SK-N-SH (cell line): ENCODE measurements around the gene CNTN4. TPM values are rescaled to one million over a fixed set of nuclear protein-coding genes. Genes with fewer than 3 reads are reported as not detected.

Experiments
- CTCF ChIA-PET: fragments of 300-600, 350-600 bp; formaldehyde crosslinking; extraction: SDS; loops from one replicate; lab custom pipeline; 2021; lab: Yijun Ruan, JAX
- POLR2A ChIA-PET: fragments of 350-600 bp; sonication (Branson Sonifier 250); formaldehyde crosslinking; extraction: SDS; loops from one replicate; lab custom pipeline; 2020; ENCODE audit warnings: antibody characterized with exemption, inconsistent platforms; lab: Yijun Ruan, JAX
- DNase-seq: peaks from one replicate; pipeline ENCODE4 v3.0.0; 2012
- H2AFZ ChIP-seq: fragments of 200-600 bp; sonication (generic); 2 replicates; pipeline ENCODE4 v1.8.1; 2016; ENCODE audit warnings: antibody characterized with exemption, mild to moderate bottlenecking, low read depth
- H3F3A ChIP-seq: fragments of 200-600 bp; sonication (generic); replicated peaks from 2 replicates; pipeline ENCODE3; 2016; ENCODE audit warnings: antibody characterized with exemption, mild to moderate bottlenecking; ENCODE audit not compliant: insufficient read depth
- H3K27ac ChIP-seq, 2 experiments: fragments of 200-500 bp in 1 of 2; fragments of 200-600 bp in 1 of 2; sonication (Bioruptor generic) in 1 of 2; sonication (generic), shearing (Covaris generic) in 1 of 2; 2 replicates each; pipeline versions ENCODE4 v1.5.1 to v1.6.1; 2014 to 2016; ENCODE audit warnings: low read depth in 2 of 2, inconsistent platforms in 1 of 2, low read length in 1 of 2, mild to moderate bottlenecking in 1 of 2, mixed read lengths in 1 of 2
- H3K27me3 ChIP-seq: fragments of 200-600 bp; sonication (generic), shearing (Covaris generic); 2 replicates; pipeline ENCODE4 v1.6.1; 2016; ENCODE audit warnings: mixed run types; ENCODE audit not compliant: insufficient read depth
- H3K36me3 ChIP-seq, 2 experiments: fragments of 200-500 bp in 1 of 2; fragments of 200-600 bp in 1 of 2; sonication (Bioruptor generic) in 1 of 2; sonication (generic) in 1 of 2; replicated peaks in 1 of 2; 2 replicates each; pipeline versions ENCODE3 to v1.5.1; 2014 to 2016; ENCODE audit warnings: low read length in 1 of 2, mild to moderate bottlenecking in 1 of 2; ENCODE audit not compliant: insufficient read depth in 2 of 2, control insufficient read depth in 1 of 2
- H3K4me1 ChIP-seq, 2 experiments: fragments of 200-500 bp in 1 of 2; fragments of 200-600 bp in 1 of 2; sonication (Bioruptor generic) in 1 of 2; sonication (generic), shearing (Covaris generic) in 1 of 2; 2 replicates each; pipeline versions ENCODE4 v1.5.1 to v1.6.1; 2014 to 2016; ENCODE audit warnings: low read depth in 1 of 2, low read length in 1 of 2, mixed run types in 1 of 2; ENCODE audit not compliant: insufficient read depth in 2 of 2, control insufficient read depth in 1 of 2
- H3K4me2 ChIP-seq: fragments of 200-600 bp; sonication (generic), shearing (Covaris generic); 2 replicates; pipeline ENCODE4 v1.6.1; 2017; ENCODE audit warnings: mixed run types
- H3K4me3 ChIP-seq, 2 experiments: fragments of 200-500 bp in 1 of 2; fragments of 200-600 bp in 1 of 2; sonication (Bioruptor generic) in 1 of 2; sonication (generic), shearing (Covaris generic) in 1 of 2; 2 replicates each; pipeline versions ENCODE4 v1.5.1 to v1.8.1; 2014 to 2016; ENCODE audit warnings: low read depth in 2 of 2, inconsistent platforms in 1 of 2, low read length in 1 of 2, mild to moderate bottlenecking in 1 of 2, mixed read lengths in 1 of 2, moderate library complexity in 1 of 2
- H3K79me2 ChIP-seq: fragments of 200-600 bp; sonication (generic); 2 replicates; pipeline ENCODE4 v1.8.1; 2017; ENCODE audit warnings: mild to moderate bottlenecking; ENCODE audit not compliant: insufficient read depth
- H3K9ac ChIP-seq: fragments of 200-600 bp; sonication (generic); 2 replicates; pipeline ENCODE4 v1.6.1; 2017; ENCODE audit warnings: mixed run types
- H3K9me2 ChIP-seq: fragments of 200-600 bp; sonication (generic); 2 replicates; pipeline ENCODE4 v1.6.1; 2017; ENCODE audit warnings: mixed run types
- H3K9me3 ChIP-seq: fragments of 200-600 bp; sonication (generic); 2 replicates; pipeline ENCODE4 v1.6.1; 2017; ENCODE audit warnings: mixed run types, mild to moderate bottlenecking, moderate library complexity
- H4K20me1 ChIP-seq: fragments of 200-600 bp; sonication (generic); 2 replicates; pipeline ENCODE4 v1.6.1; 2017; ENCODE audit warnings: mild to moderate bottlenecking, mixed run types; ENCODE audit not compliant: insufficient read depth
- CHD2 ChIP-seq: fragments of 150-350 bp; IDR thresholded peaks from 2 replicates; pipeline ENCODE4 v1.6.1; 2018; ENCODE audit warnings: low read length; ENCODE audit not compliant: partially characterized antibody
- EZH2phosphoT487 ChIP-seq: fragments of 200-600 bp; sonication (generic); IDR thresholded peaks from 2 replicates; pipeline ENCODE4 v1.6.1; 2017; ENCODE audit warnings: low read depth, mixed run types, mild to moderate bottlenecking, antibody characterized with exemption, moderate library complexity, borderline replicate concordance
- FOXM1 ChIP-seq: IDR thresholded peaks from 2 replicates; pipeline ENCODE4 v1.4.0; 2012; ENCODE audit warnings: low read depth, mild to moderate bottlenecking
- GABPA ChIP-seq: IDR thresholded peaks from 2 replicates; pipeline ENCODE4 v1.4.0; 2012; ENCODE audit warnings: low read depth, mild to moderate bottlenecking
- GATA2 ChIP-seq: sonication (generic); formaldehyde crosslinking; IDR thresholded peaks from 2 replicates; pipeline ENCODE4 v1.5.0; 2020; ENCODE audit warnings: mild to moderate bottlenecking, missing genetic modification reagents
- JUND ChIP-seq: IDR thresholded peaks from 2 replicates; pipeline ENCODE4 v1.4.0; 2012
- MEF2A ChIP-seq: IDR thresholded peaks from 2 replicates; pipeline ENCODE4 v1.4.0; 2012; ENCODE audit warnings: low read depth, borderline replicate concordance
- NFIC ChIP-seq: IDR thresholded peaks from 2 replicates; pipeline ENCODE4 v1.4.0; 2012; ENCODE audit warnings: borderline replicate concordance
- NRF1 ChIP-seq: IDR thresholded peaks from 2 replicates; pipeline ENCODE4 v1.6.1; 2012; ENCODE audit warnings: low read depth, mild to moderate bottlenecking, low read length
- POLR2AphosphoS5 ChIP-seq: IDR thresholded peaks from 2 replicates; pipeline ENCODE4 v1.6.1; 2012; ENCODE audit warnings: low read depth, low read length
- RAD21 ChIP-seq: IDR thresholded peaks from 2 replicates; pipeline ENCODE4 v1.6.1; 2012; ENCODE audit warnings: mild to moderate bottlenecking, low read length
- REST ChIP-seq: IDR thresholded peaks from 2 replicates; pipeline ENCODE4 v1.6.1; 2012; ENCODE audit warnings: mild to moderate bottlenecking, low read depth, low read length, moderate library complexity
- SIN3A ChIP-seq: IDR thresholded peaks from 2 replicates; pipeline ENCODE4 v1.6.1; 2012; ENCODE audit warnings: low read depth, mild to moderate bottlenecking, low read length, moderate library complexity, borderline replicate concordance
- SMC3 ChIP-seq: IDR thresholded peaks from 2 replicates; pipeline ENCODE4 v1.6.1; 2012; ENCODE audit warnings: low read depth, low read length, improper control_type of control experiment
- TAF1 ChIP-seq: IDR thresholded peaks from 2 replicates; pipeline ENCODE4 v1.6.1; 2012; ENCODE audit warnings: low read depth, mild to moderate bottlenecking, low read length, moderate library complexity, borderline replicate concordance
- USF2 ChIP-seq: fragments of 150-350 bp; IDR thresholded peaks from 2 replicates; pipeline ENCODE4 v1.6.1; 2017; ENCODE audit warnings: antibody characterized with exemption, low read length, low read depth, borderline replicate concordance
- YY1 ChIP-seq: IDR thresholded peaks from 2 replicates; pipeline ENCODE4 v1.4.0; 2012; ENCODE audit warnings: low read depth, mild to moderate bottlenecking
- WGBS: methylation state at CpG from one replicate; pipeline ENCODE4 v1.1.6; 2017; ENCODE audit warnings: low lambda C conversion rate; 5-methylcytosine and 5-hydroxymethylcytosine counted together
- polyA plus RNA-seq, 3 experiments: library from polyadenylated mRNA; depleted of rRNA; stranded (reverse); fragments of >200 nt; gene quantifications; 2 replicates each; pipeline ENCODE4 v1.2.3, GENCODE V29; 2012

CNTN4 gene
- polyA plus RNA-seq (2012; rRNA removed), result 0.12 and 0.21 TPM in 2 replicates
- 0.21 and 0.26 TPM in 2 replicates for polyA plus RNA-seq (2012; cell fraction: cytosol; rRNA removed)
- 0.02 and 0.77 TPM in 2 replicates for polyA plus RNA-seq (2012; cell fraction: nucleus; rRNA removed)

- Histone ChIP-seq H3K9me2 (no peaks in the 10 kb centered on the region), H3F3A (no peaks in the 10 kb centered on the region), H3K79me2 (no peaks in the 10 kb centered on the region), H4K20me1 (no peaks in the 10 kb centered on the region), H3K4me2 (no peak within 1 kb of the TSS), H3K36me3 (no peaks in the 10 kb centered on the region), H3K9ac (no peak within 1 kb of the TSS), H3K27me3 (no peaks in the 10 kb centered on the region), H3K4me1 (peaks cover 0 to 7% of the 10 kb centered on the region in 2 experiments; a peak in 2 of 4 replicates), H3K9me3 (no peaks in the 10 kb centered on the region), H3K4me3 (peak within 1 kb of the TSS in 1 of 2 experiments; percentile 53; a peak in 2 of 4 replicates), H2AFZ (no peak within 1 kb of the TSS), H3K27ac (peak within 1 kb of the TSS in 1 of 2 experiments; percentile 72; a peak in 1 of 4 replicates)
- POLR2A ChIA-PET, result no interaction called here
- 0% methylated on average over 4 of the region's 86 CpGs for WGBS
- no peak for TF ChIP-seq YY1
- no peak for TF ChIP-seq EZH2phosphoT487
- peak; percentile 68 for TF ChIP-seq NRF1
- peak; percentile 42 for TF ChIP-seq RAD21
- 0 out of 2 replicates have a peak, but pooled peaks have one; percentile 7 for TF ChIP-seq SMC3
- DNase-seq, result peak; percentile 98
- CTCF ChIA-PET, result interaction anchor here (0.7 kb wide), 1 partner anchor 9 kb away, joined by 3 read pairs; no protein-coding TSS in a partner anchor
Observed at GRCh38 chr3:2098398-2099027, at the start of gene CNTN4. Gene CNTN4, plus strand, starts transcription at chr3:2098866.

- CTCF ChIA-PET, result no interaction called here
- H3K36me3 ChIP-seq, result no peaks in the 10 kb centered on the region
- POLR2A ChIA-PET, result no interaction called here
Observed at GRCh38 chr3:2061360-2061759, 37.3 kb upstream of the CNTN4 start.

More at GRCh38 chr3:2061360-2061759, 37.3 kb upstream of the CNTN4 start:
- Histone ChIP-seq H3K27me3 (no peaks in the 10 kb centered on the region), H4K20me1 (no peaks in the 10 kb centered on the region), H2AFZ (no peak overlapping the region), H3K9me2 (no peaks in the 10 kb centered on the region), H3F3A (no peaks in the 10 kb centered on the region), H3K79me2 (no peaks in the 10 kb centered on the region), H3K27ac (no peak overlapping the region), H3K9ac (no peak overlapping the region), H3K9me3 (no peaks in the 10 kb centered on the region), H3K4me1 (no peaks in the 10 kb centered on the region), H3K4me3 (no peak overlapping the region), H3K4me2 (no peak overlapping the region)
- 64% methylated on average over 4 of the region's 4 CpGs for WGBS
- no peak for DNase-seq
- TF ChIP-seq CHD2 (no peak), USF2 (no peak), NFIC (no peak), JUND (no peak), REST (no peak), FOXM1 (no peak), NRF1 (no peak), GABPA (no peak), RAD21 (no peak), GATA2 (CRISPR knock-in tag) (no peak), MEF2A (no peak), POLR2AphosphoS5 (no peak), SIN3A (no peak), TAF1 (no peak), EZH2phosphoT487 (no peak), SMC3 (no peak)
